ENCODE results near the gene FNDC3A. TPM values are rescaled to one million over a fixed set of nuclear protein-coding genes. Genes with fewer than 3 reads are reported as not detected.

The FNDC3A gene
- total and polyA plus RNA-seq, 9 of the 15 experiments (the other 6 are each of a cell fraction or from before 2014, with no cell fraction given) = 4.1 to 22.0 (median 13.5) TPM

- TF ChIP-seq ZNF407 (IDR thresholded peaks at IDR 0.05; ENCODE audit: low read depth) (no peak), GABPB1 (CRISPR knock-in tag; IDR thresholded peaks at IDR 0.05) (peak; percentile 78), NRF1 (conservative IDR thresholded peaks at IDR 0.05 in 1 of 2, IDR thresholded peaks at IDR 0.05 in 1 of 2) (peak; percentile 80 to 84), GABPA (tag; conservative IDR thresholded peaks at IDR 0.05; ENCODE audit: low read depth) (peak; percentile 15; the same call in 1 of the 2 replicates), KAT7 (CRISPR knock-in tag; IDR thresholded peaks at IDR 0.05; ENCODE audit: borderline replicate concordance) (peak; percentile 63; the same call in 1 of the 2 replicates), ZNF395 (CRISPR knock-in tag; IDR thresholded peaks at IDR 0.05) (peak; percentile 68; the same call in 1 of the 2 replicates), ZNF644 (tag; IDR thresholded peaks at IDR 0.05; ENCODE audit: low read depth) (no peak), ZNF175 (CRISPR knock-in tag; IDR thresholded peaks at IDR 0.05; ENCODE audit: low read depth) (no peak), CCNT2 (IDR thresholded peaks at IDR 0.05; ENCODE audit: borderline replicate concordance, extremely low read depth, insufficient read length, low read depth, low read length) (peak; percentile 52), NFIC (IDR thresholded peaks at IDR 0.05) (peak; percentile 70), EGR1 (conservative IDR thresholded peaks at IDR 0.05) (peak; percentile 96), HNRNPUL1 (IDR thresholded peaks at IDR 0.05; ENCODE audit: low read length) (no peak), TAF9B (IDR thresholded peaks at IDR 0.05; ENCODE audit: partially characterized antibody) (peak; percentile 42), RFX5 (IDR thresholded peaks at IDR 0.05; ENCODE audit: low read depth, low read length) (no peak), LCOR (CRISPR knock-in tag; IDR thresholded peaks at IDR 0.05) (0 out of 2 replicates have a peak, but pooled peaks have one; percentile 14), SNAPC5 (CRISPR knock-in tag; IDR thresholded peaks at IDR 0.05) (no peak)
These were observed at the start of gene FNDC3A (continued) for GRCh38 chr13:48975856-48976575.
